ENCODE data around the gene RICTOR. TPM values are rescaled to one million over a fixed set of nuclear protein-coding genes. Genes with fewer than 3 reads are reported as not detected.

RICTOR gene
- total RNA-seq, 1 experiment from 2014 or later, result 22.4 TPM

DNA sequence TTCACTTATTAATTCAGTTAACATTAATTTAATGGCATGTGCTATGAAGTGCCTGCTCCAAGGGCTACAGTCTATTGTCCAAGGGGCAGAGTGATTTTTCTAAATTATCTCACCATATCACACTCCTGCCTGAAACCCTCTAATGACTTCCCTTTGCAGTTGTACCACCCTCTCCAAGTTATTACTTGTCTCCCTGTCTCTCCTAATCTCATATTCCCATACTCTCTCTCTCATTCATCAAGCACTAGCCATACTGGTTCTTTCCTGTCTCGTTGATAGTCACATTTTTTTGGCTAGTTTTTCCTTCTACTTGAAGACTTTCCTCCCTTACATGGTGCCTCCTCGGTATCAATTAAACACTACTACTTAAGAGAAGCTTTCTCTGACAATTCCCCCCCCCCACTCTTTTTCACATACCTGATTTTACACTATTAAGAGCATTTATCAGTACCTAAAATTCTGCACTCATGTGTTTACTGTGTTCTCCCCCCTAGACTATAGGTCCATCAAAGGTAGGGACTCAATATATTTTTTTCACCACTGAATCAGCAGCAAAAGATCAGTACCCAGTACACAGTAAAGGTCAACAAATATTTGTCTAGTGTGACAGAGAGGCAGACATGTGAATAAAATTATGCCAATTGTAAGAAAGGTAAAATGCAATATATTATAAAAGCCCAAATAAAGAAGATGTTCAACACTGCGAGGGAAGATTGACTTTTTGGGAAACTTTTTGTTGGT lies 19.0 kb downstream of the RICTOR start (continued):
- no peak for TF ChIP-seq HMGA2 (CRISPR knock-in tag; IDR thresholded peaks at IDR 0.05)
- TF ChIP-seq ZNF121 (CRISPR knock-in tag; IDR thresholded peaks at IDR 0.05), result no peak
- no peak for TF ChIP-seq ZNF317 (CRISPR knock-in tag; IDR thresholded peaks at IDR 0.05; ENCODE audit: borderline replicate concordance, low read depth)
- TF ChIP-seq, protein P1, sequence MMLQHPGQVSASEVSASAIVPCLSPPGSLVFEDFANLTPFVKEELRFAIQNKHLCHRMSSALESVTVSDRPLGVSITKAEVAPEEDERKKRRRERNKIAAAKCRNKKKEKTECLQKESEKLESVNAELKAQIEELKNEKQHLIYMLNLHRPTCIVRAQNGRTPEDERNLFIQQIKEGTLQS (CRISPR knock-in tag; conservative IDR thresholded peaks at IDR 0.05), result no peak

DNA sequence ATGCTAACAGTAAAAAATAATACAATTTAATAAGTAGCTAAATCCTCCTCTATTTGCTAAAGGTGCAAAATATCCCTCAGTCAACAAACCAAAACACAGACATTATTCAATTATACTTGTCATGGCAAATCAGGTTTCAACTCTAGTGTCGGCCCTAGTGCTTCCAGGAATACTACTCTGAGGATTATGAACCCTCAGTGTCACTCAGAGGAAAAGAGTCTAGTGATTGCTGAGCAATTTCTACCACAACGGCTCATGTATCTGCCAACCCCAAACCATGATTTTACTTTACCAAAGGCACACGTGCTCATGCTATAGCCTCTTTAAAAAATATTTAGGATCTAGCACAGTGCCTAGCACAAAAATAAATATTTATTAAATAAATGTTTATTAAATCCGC lies 21.0 kb downstream of the RICTOR start:
- POLR2A ChIA-PET, result no interaction called here

More for the DNA sequence above, 21.0 kb downstream of the RICTOR start:
- peaks cover 5% of the 10 kb centered on the region for H3K36me3 Mint-ChIP-seq
- no peak overlapping the region; the same call in 1 of the 2 replicates for H3K27ac Mint-ChIP-seq
- no peaks in the 10 kb centered on the region for H3K27me3 Mint-ChIP-seq (ENCODE audit: low read depth)
- ATAC-seq (no peak), DNase-seq (ENCODE audit: low spot score) (no peak)
- TF ChIP-seq, protein P2, sequence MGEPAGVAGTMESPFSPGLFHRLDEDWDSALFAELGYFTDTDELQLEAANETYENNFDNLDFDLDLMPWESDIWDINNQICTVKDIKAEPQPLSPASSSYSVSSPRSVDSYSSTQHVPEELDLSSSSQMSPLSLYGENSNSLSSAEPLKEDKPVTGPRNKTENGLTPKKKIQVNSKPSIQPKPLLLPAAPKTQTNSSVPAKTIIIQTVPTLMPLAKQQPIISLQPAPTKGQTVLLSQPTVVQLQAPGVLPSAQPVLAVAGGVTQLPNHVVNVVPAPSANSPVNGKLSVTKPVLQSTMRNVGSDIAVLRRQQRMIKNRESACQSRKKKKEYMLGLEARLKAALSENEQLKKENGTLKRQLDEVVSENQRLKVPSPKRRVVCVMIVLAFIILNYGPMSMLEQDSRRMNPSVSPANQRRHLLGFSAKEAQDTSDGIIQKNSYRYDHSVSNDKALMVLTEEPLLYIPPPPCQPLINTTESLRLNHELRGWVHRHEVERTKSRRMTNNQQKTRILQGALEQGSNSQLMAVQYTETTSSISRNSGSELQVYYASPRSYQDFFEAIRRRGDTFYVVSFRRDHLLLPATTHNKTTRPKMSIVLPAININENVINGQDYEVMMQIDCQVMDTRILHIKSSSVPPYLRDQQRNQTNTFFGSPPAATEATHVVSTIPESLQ (CRISPR knock-in tag; IDR thresholded peaks at IDR 0.05), result no peak
- TF ChIP-seq, protein P3, sequence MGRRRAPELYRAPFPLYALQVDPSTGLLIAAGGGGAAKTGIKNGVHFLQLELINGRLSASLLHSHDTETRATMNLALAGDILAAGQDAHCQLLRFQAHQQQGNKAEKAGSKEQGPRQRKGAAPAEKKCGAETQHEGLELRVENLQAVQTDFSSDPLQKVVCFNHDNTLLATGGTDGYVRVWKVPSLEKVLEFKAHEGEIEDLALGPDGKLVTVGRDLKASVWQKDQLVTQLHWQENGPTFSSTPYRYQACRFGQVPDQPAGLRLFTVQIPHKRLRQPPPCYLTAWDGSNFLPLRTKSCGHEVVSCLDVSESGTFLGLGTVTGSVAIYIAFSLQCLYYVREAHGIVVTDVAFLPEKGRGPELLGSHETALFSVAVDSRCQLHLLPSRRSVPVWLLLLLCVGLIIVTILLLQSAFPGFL (CRISPR knock-in tag; IDR thresholded peaks at IDR 0.05; ENCODE audit: borderline replicate concordance), result no peak
- TF ChIP-seq NFATC4 (CRISPR knock-in tag; IDR thresholded peaks at IDR 0.05), result no peak
- no peak for TF ChIP-seq GTF2I (CRISPR knock-in tag; conservative IDR thresholded peaks at IDR 0.05)
- TF ChIP-seq NFE2L1 (CRISPR knock-in tag; IDR thresholded peaks at IDR 0.05), result no peak
- TF ChIP-seq, protein P4, sequence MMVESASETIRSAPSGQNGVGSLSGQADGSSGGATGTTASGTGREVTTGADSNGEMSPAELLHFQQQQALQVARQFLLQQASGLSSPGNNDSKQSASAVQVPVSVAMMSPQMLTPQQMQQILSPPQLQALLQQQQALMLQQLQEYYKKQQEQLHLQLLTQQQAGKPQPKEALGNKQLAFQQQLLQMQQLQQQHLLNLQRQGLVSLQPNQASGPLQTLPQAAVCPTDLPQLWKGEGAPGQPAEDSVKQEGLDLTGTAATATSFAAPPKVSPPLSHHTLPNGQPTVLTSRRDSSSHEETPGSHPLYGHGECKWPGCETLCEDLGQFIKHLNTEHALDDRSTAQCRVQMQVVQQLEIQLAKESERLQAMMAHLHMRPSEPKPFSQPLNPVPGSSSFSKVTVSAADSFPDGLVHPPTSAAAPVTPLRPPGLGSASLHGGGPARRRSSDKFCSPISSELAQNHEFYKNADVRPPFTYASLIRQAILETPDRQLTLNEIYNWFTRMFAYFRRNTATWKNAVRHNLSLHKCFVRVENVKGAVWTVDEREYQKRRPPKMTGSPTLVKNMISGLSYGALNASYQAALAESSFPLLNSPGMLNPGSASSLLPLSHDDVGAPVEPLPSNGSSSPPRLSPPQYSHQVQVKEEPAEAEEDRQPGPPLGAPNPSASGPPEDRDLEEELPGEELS (CRISPR knock-in tag; IDR thresholded peaks at IDR 0.05), result no peak
- TF ChIP-seq FOXJ3 (CRISPR knock-in tag; IDR thresholded peaks at IDR 0.05; ENCODE audit: borderline replicate concordance), result no peak
- no peak for TF ChIP-seq ETV6 (CRISPR knock-in tag; IDR thresholded peaks at IDR 0.05)
- TF ChIP-seq, protein P5, sequence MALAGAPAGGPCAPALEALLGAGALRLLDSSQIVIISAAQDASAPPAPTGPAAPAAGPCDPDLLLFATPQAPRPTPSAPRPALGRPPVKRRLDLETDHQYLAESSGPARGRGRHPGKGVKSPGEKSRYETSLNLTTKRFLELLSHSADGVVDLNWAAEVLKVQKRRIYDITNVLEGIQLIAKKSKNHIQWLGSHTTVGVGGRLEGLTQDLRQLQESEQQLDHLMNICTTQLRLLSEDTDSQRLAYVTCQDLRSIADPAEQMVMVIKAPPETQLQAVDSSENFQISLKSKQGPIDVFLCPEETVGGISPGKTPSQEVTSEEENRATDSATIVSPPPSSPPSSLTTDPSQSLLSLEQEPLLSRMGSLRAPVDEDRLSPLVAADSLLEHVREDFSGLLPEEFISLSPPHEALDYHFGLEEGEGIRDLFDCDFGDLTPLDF (CRISPR knock-in tag; IDR thresholded peaks at IDR 0.05), result no peak
- TF ChIP-seq, protein P6, sequence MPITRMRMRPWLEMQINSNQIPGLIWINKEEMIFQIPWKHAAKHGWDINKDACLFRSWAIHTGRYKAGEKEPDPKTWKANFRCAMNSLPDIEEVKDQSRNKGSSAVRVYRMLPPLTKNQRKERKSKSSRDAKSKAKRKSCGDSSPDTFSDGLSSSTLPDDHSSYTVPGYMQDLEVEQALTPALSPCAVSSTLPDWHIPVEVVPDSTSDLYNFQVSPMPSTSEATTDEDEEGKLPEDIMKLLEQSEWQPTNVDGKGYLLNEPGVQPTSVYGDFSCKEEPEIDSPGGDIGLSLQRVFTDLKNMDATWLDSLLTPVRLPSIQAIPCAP (CRISPR knock-in tag; IDR thresholded peaks at IDR 0.05), result no peak
- TF ChIP-seq, protein P7, sequence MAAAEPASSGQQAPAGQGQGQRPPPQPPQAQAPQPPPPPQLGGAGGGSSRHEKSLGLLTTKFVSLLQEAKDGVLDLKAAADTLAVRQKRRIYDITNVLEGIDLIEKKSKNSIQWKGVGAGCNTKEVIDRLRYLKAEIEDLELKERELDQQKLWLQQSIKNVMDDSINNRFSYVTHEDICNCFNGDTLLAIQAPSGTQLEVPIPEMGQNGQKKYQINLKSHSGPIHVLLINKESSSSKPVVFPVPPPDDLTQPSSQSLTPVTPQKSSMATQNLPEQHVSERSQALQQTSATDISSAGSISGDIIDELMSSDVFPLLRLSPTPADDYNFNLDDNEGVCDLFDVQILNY (CRISPR knock-in tag; IDR thresholded peaks at IDR 0.05), result no peak
- peaks cover 45% of the 10 kb centered on the region for H3K4me1 Mint-ChIP-seq
- H3K4me3 Mint-ChIP-seq, result no peak overlapping the region
- peaks cover 5% of the 10 kb centered on the region; the same call in 1 of the 2 replicates for H3K9me3 Mint-ChIP-seq
- CTCF ChIA-PET, result no interaction called here
